Measurements from ENCODE around the gene MLH3.
"Not testable (repeated sequence)": the region's sequence is repeated elsewhere in the genome, so short reads cannot be mapped to it uniquely, and the experiment has no call there.

MLH3 gene

DNA sequence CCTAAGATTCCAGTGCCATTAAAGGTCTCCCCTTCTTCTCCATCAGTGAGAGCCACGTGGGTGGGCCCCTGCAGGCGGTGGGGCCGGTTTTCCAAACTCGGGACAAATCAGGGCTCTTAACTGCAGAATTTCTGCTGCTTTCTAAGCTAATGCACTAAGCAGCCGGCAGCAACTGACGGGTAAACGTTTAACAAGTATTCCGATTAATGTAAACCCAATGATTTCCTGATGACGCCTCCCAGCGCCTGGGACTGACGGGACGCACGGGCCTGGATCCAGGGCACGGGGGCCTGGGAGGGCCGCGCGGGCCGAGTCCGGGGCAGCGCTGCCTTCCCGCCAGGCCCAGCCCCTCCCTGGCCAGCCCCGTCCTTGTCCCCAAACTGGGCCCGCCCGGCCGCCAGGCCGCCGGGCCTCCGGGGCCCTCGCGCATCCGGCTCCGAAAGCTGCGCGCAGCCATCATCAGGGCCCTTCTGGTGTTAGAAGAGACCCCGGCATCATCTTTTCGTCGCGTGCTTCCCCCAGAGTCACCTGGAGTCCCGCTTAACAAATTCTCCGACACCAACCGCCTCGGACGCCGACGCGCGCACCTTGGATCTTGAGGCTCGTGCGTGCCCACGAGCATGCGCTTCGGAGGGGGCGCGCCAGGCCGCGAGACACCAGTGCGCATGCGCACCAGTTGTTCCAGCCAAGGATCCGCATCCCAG, at the start of gene MLH3:
Gene MLH3, minus strand, starts transcription at position 616 of the 704 bp plus-strand sequence. CDS start 1,812 bp downstream, outside the sequence.
- DNase-seq: peak; percentile 43 to 59

DNA sequence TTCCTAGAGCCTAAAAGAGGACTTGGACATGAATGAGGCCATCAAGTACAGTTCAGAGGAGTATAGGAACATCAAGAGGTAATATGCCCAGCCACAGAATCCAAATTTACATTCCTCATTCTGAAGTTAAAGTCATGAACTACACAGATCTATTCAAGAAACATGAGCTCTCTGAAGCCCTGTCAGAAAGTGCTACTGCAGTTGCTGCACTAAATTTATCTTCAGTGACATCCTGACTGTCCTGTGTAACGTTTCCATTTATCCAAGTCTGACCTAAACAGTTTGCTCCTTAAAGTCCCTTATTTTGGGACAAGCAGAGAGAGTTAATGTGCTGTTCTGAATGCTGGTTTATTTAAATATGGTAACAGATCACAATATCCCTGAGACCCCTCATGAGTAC, 47.4 kb upstream of the MLH3 start:
- DNase-seq: no peak

DNA sequence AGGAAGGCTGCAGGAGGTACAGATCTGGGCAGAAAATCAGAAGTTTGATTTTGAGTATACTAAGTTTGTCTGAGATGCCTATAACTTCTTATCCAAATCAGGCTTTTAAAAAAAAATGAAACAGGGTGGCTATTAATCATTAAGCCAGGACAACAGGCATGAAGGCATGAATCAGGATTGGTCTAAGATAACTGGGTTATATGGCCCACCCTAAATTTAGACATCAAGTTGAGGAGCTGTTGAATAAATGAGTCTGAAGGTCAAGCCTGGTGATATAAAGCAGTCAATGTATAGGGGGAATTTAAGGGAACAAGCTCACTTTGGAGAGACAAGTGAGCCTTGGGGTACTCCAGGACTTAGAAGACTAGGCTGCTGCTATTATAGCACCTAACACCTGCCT, 46.9 kb upstream of the MLH3 start:
- DNase-seq: no peak

DNA sequence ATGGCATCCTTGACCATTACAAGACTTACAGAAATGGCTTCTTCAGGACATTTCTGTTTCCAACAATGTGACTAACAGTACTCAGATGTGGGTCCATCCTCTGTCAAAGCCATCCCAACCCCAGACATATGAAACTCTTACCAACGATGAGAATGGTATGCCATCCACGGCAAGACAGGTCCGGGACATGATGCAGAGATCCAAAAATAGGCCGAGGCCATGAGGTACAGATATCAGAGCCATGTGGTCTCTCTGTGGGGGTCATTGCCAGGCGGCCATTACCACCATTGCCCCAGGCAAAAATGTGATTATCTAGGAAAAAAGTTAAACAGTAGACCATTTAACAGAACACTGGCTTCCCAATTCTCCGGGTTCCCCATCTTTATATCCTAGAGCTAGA, 45.7 kb upstream of the MLH3 start:
- no peak for DNase-seq

DNA sequence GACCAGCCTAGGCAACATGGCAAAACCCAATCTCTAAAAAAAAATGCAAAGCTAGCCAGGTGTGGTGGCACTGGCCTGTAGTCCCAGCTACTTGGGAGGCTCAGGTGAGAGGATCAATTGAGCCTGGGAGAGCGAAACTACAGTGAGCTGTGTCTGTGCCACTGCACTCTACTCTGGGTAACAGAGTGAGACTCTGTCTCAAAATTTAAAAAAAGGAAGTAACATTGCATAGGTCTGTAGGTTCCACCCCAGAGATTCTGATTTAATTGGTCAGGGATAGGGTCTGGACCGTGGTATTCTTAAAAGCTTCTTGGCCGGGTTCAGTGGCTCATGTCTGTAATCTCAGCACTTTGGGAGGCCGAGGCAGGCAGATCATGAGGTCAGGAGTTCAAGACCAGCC, 44.4 kb upstream of the MLH3 start:
- DNase-seq: no peak

DNA sequence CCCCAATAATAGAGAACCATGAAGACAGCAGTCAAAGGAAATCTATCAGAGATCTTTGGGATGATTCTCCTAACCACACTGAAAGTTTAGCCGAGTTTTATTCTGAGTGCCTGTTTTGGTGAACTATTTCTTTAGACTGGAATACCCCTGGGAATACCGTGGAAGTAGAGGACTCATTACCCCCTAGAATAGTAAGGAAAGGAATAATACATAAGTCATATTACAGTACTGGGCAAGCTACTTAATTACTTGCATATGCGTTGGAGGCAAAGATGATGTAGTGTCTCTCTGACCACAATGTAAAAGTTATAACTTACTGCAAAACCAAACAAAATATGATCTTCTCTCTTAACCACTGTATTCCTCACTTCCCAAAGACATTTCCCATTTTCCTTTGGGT, 43.6 kb upstream of the MLH3 start:
- no peak for DNase-seq

DNA sequence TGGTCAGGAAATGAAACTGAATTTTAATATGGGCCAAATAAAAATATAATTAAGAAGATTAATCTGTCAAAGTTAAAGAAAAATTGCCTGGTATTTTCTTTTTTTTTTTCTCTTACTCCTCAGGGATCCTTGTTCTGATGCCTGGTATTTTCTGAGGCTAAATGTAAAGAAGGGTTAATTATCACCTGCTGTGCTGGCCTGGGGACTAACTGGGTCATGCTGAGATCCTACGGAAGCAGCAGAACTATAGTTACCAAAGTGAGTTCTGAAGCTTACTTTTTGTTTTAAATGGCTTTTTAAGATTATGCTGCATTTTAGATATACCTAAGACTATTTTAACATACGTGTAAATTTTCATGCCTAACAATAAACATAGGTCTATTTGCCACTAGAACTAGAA, 41.4 kb upstream of the MLH3 start:
- no peak for DNase-seq

DNA sequence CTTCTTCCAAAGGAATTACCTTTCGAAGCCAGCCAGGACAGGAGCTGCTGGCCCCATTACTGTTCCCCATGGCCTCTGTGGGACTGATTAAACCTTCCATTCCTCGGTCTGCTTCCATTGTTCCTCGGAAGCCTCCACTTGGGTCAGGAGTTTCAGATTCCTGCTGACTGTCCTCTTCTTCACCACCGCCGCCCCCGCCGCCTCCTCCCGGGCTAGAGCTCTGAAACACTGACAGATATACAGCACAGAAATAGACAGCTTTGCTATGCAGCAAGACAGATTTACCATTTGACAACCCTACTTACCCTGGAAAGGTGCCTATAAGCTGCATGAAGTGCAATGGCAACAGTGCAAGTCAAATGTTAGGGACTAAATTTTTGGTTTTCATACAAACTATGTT, 40.0 kb upstream of the MLH3 start:
- no peak for DNase-seq

DNA sequence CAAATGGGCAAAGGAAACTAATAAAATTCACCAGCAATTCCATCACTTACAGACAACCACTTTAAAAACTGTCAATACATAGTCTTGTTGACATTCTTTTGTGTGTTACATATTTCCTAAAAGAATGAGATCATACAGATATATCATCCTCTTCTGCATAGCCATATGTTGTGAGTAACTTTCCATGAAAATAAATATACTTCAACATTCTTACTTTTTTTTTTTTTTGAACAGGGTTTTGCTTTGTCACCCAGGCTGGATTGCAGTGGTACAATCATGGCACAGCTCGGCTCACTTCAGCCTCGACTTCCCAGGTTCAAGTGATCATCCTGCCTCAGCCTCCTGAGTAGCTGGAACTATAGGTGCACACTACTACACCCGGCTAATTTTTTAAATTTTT, 39.1 kb upstream of the MLH3 start:
- DNase-seq: no peak

DNA sequence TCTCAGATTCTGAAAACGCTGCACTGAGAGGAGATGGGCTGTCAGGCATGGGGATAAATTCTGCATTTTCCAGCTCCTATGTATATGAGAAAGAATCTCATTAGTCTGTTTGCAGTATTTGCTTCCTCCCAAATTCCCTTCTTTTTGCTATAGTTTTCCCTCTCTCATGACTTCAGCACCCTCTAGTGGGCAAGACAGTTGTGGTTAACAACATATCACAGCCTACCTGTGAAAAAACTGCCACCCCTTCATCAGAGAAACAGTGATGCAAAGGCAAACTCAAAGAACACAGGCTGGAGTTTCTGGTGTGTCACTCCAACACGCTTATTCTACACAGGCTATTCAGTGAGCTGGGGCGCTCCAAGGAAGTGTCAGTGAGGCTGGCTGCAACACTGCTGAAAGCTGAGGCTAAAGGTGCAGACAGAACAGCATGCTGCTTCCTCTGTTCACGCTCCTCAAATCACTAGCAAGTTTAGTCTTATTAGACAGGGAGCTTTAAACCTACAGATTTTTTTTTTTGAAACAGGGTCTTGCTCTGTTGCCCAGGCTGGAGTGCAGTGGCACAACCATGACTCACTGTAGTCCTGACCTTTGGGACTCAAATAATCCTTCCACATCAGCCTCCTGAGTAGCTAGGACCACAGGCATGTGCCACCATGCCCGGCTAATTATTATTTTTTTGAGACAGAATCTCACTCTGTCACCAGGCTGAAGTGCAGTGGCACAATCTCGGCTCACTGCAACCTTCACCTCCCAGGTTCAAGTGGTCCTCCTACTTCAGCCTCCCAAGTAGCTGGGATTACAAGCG, 37.5 kb upstream of the MLH3 start:
- DNase-seq: peak in 1 of 2 donors; percentile 24

DNA sequence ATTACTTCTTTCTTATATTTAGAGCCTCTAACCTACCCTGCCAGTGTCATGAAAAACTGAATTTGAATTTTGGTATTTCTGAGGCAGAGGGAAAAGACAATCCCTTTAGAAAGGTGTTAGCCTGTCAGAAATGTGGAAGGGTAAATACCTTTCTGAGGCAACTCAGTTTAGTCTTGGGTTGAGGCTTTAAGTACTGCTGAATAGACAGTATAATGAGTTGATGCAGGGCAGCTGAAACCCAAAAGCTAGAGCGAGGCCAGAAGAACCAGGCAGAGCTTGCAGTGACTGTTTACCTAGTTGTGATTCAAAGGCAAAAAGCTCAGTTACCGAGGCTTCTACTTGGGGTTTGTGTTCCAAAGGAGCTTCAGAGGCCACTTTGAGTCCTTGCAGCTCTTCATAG, 36.9 kb upstream of the MLH3 start:
- DNase-seq: no peak

DNA sequence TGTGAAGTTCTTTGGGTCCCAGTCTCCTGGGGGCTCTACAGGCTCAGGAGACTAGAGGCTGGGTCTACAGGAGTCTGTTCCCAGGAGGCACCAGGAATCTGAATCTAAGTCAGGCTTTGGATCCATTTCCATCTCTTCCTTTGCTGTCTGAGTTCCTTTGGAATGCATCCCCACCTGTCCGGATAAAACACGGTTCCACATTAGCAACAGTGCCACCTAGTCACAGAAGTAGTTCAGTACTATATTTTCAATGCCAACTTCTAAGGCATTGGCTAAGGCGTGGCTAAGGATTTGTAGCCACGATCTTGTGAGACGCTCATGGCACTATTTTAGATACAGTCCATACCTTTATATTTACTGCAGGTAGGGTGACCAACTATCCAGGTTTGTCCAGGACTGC, 33.2 kb upstream of the MLH3 start:
- no peak for DNase-seq

DNA sequence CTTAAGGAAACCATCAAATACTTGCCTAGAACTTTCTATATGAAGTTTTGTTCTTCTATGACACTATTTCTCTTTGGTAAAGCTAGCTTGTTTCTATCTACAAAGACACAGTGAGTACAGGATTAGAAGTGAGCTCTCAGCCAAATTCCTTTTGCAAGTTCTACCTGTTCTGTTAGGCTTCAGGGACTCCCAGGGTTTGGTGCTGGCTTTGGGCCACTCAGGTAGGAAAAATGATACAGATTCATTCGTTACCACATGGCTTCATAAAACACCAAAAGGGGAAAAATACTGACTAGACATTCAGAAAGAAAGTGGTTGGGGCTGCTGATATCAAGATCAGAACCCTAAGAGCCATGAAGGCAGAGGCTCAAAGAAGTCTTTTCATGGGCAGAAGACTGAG, 32.0 kb upstream of the MLH3 start:
- no peak for DNase-seq

DNA sequence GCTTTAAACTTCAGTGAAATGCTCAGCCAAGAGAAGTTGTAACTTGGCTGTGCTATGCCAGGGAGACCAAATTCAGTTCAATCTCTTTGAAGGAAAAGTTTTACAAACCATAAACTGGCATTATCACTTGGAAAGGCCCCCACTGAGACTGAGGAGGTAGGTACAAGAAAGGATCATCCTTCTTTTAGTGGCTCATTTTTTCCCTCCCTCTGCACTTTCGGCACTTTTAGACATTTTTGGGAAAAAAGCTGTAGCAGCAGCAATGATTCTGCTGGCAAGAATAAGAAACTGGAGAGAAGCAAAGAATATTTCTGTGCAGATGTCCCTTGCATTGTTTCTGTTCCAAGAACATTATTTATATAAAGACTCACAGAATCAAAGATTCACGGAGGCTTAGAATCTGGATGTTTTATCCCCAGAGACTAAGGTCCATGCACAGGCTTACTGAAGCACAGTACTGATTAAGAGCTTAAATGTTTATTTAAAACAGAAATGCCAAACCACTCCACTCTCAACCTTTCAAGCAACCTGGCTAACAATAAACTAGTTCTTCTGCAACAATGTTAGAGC, 30.5 kb upstream of the MLH3 start:
- no peak for DNase-seq

DNA sequence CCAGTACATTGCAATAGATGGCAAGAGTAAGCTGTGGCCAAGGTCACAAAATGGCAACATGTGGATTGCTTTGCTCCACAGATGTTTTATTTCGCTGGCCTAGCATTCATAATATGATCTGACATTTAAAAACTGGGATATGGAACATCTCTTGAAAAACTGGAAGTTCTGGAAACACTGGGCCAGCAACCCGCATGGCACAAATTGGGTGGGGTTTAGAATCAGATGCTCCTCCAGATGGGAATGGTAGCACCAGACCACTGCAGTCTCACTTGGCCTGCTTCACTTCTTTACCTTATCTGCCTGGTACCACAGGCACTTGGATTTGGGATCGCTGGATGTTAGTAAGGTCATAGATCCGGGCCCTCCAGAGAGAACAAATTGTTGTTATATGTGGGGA, 28.3 kb upstream of the MLH3 start:
- DNase-seq: no peak

DNA sequence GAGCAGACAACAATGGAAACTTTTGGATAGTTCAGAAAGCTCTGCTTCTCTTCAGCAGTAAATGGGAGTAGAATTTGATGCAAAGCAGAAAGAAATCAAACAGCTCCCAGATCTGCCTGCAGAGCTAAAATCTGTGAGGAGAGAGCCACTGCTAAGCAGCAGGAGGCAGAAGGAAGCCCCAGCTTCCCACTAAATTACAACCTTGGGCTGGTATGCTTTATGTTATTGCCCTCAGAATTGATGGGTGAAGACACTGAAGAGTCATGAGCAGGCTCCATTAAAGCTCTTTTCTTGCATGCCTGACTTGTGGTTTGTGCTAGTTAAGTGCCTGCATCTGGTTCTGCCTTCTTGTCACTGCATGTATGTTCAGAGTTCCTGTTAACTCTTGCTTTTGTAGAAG, 26.5 kb upstream of the MLH3 start:
- no peak for DNase-seq

DNA sequence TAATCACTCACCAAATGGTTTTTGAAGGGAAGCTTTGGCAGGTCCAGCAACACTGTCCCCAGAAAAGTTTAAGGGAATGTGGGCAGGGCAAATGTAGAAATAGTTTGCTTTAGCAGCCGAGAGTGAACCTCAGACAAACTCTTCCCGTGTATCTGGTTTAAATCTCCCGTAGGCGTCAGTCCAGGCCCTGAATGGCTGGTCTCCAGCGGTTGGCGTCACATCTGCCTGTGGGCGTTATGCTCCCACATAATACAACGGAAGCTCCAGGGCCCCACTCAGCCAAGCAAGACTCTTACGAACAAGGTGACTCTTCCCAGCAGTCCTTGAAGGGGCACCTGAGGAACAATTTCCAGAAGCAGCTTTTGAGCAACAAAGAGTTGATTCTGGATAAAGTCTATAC, 19.1 kb upstream of the MLH3 start:
- no peak for DNase-seq

DNA sequence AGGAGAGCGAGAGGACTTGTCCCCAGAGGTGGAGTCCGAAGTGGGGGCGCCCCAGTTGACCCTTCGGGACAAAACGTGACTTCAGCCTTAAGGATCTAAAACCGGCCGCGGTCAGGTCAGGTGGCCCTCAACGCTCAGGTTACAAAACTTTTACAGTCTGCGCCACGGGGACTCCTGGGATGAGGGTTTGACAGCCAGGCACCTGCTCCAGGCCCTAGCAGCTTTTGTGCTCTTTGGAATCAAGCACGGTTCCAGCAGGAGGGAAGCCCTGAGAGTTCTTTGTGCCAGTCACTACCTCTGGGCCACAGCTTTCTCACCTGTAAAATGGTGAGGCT, 18.5 kb upstream of the MLH3 start:
- no peak for DNase-seq

DNA sequence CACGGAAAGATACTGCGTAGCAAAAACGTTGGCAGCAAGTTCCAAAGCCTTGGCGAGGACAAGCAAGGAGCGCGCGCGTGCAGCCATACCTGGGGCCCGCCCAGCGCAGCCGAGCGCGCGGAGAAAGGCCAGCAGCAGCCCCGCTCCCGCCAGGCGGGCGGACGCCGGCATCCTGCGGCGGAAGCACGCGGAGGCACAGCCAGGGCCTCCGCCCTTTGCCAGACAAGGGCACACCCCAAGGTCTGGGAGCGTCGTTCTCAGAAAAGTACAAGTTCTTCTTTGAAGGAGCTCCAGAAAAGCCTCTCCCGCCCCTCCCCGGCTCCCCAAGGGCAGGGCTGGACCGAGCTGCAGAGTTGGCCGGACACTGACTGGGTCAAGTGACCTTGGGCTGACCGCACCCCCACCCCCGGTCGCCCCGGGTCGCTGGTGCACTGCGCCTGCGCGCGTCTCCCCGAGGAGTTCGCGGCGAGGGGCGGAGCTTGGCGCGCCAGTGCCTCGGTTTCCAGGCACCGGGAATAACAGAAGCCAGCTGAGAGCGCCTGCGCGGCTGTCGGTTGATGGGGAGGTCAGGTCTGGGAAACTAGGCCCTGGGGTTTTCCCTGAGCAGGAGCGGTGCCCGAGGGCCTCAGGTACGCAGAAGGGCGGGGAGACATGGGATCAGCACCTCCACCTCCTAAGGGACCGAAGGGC, 18.0 kb upstream of the MLH3 start, which contains the start of gene ZC2HC1C:
Gene ZC2HC1C, plus strand, starts transcription at position 521 of the 690 bp plus-strand sequence. CDS start 933 bp downstream, outside the sequence.
- DNase-seq: peak; percentile 19 to 54

DNA sequence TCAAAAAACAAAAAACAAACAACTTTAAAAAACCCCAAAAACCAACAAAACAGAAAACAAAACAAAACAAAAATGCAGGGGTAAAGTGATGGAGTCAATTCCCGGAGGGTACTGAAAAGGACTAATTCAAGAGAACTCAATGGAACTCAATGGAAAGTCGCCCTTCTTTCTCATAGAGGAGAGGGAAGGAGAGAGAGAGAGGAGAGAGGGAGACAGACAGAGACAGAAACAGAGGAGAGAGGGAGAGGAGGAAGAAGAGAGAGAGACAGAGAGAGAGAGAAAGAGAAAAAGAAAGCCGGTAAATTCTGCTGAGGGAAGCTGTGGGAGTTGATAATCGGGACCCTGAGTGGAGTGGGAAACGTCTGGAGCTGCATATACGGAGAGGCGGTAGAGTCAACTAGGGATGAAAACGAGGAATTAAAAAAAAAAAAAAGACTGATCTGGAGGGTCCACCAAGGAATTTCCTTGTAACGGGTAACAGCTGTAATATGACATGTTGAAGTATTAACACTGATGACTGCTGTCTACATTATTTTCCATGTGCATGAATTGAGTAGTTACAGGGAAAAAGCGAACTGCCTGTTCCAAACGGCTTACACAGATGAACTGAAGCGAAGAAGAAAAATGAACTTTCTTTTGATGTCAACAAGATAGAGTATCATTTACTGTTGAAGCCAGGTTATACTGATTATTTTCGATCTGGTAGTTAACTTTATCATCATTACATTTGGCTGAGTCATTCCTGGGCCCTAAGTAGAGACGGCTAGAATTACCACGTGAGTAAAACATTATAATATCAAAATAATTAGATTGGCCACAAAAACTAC, 17.2 kb upstream of the MLH3 start:
- DNase-seq: no peak

DNA sequence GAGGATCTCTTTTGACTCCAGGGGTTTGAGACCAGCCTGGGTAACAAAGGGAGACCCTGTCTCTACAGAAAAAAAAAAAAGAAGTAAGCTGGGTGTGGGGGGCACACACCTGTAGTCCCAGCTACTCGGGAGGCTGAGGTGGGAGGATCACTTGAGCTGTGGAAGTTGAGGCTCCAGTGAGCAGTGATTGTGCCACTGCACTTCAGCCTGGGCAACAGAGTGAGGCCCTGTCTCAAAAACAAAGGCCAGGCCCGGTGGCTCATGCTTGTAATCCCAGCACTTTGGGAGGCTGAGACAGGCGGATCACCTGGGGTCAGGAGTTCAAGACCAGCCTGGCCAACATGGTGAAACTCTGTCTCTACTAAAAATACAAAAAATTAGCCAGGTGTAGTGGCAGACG, 16.5 kb upstream of the MLH3 start:
- not testable (repeated sequence) for DNase-seq

DNA sequence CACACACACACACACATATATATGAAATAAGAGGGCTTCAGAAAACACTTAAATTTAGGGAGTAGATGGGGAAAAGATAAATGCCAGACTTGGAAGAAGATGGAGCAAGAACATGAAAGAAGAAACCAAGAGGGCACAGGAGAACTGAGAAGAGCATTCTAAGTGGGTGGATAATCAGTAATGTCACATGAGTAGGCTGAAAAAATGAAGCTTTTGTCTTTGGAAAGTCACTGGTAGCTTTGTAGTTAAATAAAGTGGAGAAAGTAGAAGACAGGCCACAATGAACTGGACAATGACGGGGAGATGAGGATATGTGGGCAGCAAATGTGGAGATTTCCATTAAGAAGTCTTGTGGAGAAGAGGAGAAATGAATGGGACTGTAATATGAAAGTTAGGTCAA, 15.9 kb upstream of the MLH3 start:
- DNase-seq: no peak

DNA sequence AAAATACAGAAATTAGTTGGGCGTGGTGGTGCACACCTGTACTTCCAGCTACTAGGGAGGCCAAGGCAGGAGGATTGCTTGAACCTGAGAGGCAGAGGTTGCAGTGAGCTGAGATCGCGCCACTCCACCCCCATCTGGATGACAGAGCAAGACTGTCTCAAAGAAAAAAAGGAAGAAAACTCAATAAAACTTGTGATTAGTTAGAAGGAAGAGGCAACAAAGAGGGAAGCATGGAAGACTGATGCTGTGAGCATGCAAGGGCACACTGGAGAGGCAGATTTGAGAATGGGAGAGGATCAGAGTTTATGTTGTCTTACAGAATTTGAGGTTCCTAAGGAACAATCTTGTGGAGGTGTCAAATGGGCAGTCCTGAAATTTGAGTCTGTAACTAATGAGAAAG, 15.4 kb upstream of the MLH3 start:
- no peak for DNase-seq
